Activated CD4-positive, CD25-positive, alpha-beta regulatory T cell (primary cell): ENCODE measurements around the gene CPM.
"Not testable (repeated sequence)": the region's sequence is repeated elsewhere in the genome, so short reads cannot be mapped to it uniquely, and the experiment has no call there.

Experiments used
- DNase-seq, 4 experiments: peaks; one replicate each; lab custom pipeline; 2025; lab: John Stamatoyannopoulos, UW

The CPM gene

DNA sequence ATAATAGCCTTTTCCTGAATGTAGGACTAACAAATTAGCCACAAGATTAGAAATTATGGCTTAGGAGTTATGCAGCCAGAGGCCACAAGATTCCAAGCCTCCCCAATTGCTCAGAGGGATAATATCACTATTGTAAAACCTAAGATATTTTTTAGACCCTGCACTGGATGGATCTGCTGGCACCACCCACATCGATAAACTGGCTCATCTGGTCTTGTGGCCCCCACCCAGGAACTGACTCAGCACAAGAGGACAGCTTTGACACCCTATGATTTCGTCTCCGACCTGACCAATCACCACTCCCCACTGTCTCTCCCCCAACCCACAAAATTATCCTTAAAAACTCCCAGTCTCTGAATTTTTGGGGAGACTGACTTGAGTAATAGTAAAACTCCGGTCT is 54.7 kb downstream of the CPM start:
- no peak for DNase-seq

- DNase-seq = no peak
These were observed 55.4 kb downstream of the CPM start for GRCh38 chr12:68877583-68877982.

DNA sequence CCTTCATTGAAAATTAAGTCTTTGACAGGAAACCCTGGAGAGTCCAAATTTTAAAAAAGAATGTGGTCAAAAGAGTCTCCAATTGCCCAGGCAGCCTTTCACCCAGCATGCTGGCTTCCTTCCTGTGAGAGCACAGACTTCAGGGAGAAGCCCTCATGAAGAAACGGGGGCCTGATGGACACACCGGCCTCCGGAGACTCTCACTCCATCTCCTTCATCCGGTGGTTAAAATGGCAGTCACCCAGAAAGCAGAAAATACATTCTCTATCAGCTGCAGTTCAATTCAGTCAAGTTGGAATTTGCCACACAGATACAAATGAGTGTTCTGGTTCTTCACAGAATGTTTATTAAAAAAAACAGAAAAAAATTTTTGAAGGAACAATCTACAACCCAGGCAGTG is 56.5 kb downstream of the CPM start:
- DNase-seq = no peak

DNA sequence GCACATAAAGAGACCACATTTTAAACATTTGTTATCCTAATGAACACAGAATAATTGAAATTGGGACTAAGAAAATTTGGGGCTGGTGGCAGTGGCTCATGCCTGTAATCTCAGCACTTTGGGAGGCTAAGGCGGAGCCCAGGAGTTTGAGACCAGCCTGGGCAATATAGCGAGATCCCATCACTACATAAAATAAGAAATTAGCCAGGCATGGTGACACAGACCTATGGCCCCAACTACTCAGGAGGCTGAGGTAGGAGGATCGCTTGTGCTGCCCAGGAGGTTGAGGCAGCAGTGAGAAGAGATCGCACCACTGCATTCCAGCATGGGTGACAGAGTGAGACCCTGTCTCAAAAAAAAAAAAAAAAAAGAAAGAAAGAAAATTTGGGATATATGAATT is 59.7 kb downstream of the CPM start:
- no peak for DNase-seq

DNA sequence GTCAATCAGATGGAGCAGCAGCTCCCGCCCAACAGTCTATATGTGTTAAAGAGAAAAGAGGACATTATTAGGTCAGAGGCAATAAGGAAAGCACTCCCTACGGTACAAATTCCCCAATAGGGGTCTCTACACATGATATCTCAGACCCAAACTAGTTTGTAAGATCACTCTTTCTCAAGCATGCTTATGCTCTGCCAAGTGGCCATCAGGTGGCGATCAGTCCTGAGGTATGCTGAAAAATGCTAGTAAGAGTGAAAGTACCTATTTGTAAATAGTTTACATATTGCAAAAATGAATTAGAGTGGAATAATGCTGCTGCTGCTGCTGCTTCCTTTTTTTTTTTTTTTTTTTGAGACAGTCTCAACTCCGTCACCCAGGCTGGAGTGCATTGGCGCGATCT is 61.0 kb downstream of the CPM start:
- DNase-seq = no peak

GRCh38 chr12:68871396-68871795 is 61.6 kb downstream of the CPM start:
- DNase-seq = no peak

GRCh38 chr12:68870443-68870842 is 62.5 kb downstream of the CPM start:
- DNase-seq = no peak

GRCh38 chr12:68870011-68870410 is 63.0 kb downstream of the CPM start:
- no peak for DNase-seq

DNA sequence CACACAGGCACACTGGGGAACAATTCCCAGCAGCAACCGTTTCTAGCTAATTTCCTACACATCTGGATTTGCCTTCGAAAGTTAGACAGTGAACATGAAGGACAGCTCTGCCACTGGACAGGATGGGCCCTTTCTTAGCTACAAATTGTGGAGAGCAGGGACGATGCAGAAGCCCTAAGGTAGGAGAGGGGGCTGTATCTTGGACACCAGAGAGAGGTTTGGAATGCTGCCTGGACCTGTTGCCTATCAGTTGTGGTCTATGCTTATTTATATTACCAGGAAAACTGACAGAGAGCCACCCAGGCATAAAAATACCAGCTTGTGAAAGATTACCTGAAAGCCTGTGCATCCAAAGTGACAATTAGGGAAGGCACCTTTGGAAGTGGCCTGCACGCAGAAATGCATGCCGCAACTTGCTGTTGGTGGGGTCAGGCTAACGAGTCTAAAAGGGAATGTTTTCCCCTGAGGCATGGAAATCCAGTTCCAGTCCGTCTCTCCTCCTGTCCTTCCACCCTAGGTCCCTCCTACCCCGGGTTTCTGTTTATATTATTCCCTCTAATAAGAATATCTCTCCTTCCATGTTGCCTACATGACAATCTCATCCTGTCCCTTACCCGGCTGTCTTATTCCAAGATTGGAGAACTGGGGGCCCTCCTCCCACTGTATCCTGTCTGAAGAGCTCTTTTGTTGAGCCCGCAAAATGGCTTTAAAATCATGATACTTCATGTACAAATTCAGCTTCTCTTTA is 64.8 kb downstream of the CPM start:
- no peak for DNase-seq

GRCh38 chr12:68867606-68868005 is 65.4 kb downstream of the CPM start:
- DNase-seq = no peak

DNA sequence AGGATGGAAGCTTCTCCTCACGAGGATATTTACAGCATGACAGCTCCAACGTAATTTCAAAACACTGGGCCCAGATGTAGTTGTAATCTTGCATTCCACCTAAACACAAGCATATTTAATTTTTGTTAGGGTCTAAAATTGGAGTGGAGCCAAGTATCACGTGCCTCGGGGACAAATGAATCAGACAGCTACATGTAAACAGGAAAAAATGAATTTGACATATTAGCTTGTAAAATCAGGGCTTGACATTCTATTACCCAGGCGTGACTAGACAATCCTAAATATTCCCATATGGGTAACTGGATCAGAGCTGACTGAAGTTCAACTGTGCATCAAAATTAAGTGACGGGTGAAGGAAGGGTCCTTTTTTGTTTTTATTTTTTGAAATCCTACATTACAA is 66.0 kb downstream of the CPM start:
- no peak for DNase-seq

DNA sequence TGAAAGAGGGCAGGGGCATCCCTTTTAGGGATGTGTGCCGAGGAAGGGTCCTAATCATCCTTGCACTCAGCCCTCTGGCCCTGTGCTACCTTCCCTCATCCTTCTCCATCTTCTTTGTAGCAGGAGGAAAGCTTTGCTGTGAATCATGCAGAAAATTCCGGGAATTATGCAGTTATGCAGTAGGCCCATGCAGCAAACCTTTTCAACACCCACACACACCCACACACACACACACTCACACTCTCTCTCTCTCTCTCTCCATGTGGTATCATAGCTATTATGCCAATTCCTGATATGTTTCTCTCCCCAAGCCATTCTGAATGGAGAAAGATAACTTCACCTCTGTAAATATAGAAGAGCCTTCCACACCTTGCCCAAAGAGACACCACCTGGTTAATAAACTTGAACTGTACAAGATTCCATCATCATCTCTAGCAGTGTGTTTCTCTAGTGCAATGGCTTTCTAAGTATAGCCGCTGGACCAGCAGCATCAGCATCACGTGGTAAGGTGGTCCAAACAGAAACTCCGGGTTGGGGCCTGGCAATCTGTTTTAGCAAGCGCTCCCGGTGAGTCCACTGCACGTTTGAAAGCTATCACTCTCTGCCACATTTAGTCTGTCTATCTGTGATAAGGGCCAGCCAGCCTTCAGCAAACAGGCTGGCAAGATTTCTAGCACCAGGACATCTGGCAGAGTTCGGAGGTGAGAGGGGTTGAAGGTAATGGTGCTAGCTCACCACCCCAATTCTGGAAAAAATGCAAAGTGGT is 67.4 kb downstream of the CPM start:
- DNase-seq = no peak

- DNase-seq = no peak
These were observed 68.4 kb downstream of the CPM start for GRCh38 chr12:68864604-68865003.

GRCh38 chr12:68863886-68864454 is 69.0 kb downstream of the CPM start:
- not testable (repeated sequence) for DNase-seq

- DNase-seq = no peak
These were observed 69.7 kb downstream of the CPM start for GRCh38 chr12:68863109-68863770.

DNA sequence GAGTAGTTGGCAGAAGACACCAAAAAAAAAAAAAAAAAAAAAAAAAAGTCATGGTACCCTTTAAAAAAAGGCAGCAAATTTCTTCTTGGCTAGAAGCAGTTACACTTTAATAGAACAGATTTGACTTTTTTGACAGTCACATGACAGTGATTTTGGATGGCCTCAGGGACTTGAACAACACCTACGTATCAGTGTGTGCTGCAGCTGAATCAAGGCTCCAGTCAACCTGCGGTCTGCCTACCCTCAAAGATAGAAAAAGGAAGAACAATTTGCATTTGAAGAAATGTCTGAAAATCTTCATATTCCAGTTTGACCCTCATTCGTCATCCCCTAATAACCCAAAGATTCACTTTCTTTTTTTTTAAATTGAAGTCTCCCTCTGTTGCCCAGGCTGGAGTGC is 71.1 kb downstream of the CPM start:
- DNase-seq = no peak

GRCh38 chr12:68856510-68856909 is 76.5 kb downstream of the CPM start:
- no peak for DNase-seq

DNA sequence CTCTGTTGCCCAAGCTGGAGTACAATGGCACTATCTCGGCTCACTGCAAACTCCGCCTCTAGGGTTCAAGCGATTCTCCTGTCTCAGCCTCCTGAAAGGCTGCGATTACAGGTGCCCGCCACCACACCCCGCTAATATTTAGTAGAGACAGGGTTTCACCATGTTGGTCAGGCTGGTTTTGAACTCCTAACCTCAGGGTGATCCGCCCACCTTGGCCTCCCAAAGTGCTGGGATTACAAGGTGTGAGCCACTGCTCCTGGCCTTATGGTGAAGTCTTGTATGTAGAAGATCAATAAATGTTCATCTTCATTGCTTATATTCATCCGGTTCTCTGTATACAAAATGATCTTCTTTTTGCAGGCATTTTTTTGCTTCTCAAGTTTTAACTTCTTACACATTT is 77.2 kb downstream of the CPM start:
- DNase-seq = no peak

DNA sequence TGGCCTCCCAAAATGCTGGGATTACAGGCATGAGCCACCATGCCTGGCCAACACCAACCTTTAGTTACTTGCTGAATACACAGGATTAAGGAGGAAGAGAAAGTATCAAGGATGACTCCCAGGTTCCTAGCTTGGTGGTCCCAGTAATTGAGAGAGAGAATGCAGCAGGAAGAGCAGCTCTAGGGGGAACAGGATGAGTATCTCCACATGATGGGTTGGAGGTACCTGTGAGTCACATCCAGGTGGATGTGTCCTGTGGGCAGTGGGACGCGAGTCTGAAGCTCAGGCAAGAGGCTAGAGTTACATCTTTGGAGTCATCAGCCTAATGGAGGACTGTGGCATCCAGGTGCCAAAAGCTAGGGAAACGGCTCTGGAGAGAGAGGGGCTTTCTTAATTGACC is 77.9 kb downstream of the CPM start:
- DNase-seq = no peak

DNA sequence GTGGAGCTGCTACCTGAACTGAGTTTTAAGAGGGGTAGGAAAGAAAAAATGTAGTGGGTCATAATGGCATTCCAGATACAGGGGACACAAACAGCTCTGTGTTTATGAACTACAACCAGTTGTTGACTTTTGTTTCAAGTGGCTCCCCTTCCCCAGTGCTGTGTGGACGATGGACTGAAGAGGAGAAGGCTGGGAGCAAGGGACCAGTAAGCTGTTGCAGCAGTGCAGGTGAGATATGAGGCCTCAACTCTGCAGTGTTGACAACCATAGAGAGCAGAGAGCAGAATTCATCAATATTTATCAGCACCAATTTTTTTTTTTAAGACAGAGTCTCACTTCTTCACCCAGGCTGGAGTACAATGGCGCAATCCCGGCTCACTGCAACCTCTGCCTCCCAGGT is 78.4 kb downstream of the CPM start:
- no peak for DNase-seq

DNA sequence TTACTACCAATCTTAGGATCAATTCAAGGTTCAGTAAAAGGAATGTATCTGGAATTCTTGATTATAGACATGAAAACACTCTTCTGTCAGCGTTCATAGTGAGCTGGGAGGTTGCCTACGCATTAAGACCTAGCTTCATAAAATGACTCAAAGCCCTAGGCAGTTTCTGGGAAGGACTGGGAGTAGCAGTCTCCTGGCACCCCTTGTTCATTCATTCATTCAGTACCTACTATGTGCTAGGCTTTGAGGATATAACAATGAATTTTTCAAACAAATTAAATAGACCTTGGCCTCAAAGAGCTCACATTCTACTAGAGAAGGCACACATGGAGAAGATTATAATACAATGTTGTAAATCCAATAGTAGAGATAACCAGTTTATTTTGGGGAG is 78.9 kb downstream of the CPM start:
- no peak for DNase-seq

DNA sequence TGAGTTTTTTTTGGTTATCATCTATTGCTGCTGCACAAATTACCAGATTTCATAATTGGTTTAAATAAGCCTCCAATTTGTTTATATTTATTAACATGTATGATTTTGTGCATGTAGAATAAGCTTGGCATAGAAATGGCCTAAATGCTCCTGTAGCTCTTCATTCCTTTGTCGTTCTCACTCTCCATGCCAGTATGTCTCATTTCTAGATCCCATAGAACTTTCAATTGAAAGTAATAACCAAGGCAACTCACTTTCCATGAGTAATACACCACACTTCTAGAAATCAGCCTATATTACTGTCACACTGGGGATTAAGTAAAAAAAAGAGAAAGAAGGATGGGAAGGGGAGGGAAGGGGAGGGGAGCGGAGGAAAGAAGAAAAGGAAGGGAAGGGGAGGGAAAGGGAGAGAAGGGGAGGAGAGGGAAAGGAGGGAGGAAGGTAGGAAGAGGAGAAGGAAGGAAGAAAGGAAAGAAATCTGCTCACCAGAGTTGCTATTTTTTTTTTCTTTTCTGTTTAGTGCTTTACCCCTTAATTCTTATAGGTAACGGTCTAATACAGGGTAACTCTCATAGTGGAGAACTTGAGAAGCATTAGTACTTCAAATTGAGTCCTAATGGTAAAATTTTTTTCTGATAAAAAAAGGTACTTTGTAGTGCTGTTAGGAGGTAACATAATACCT is 79.4 kb downstream of the CPM start:
- DNase-seq = no peak
